Measurements from ENCODE around the gene AS3MT. TPM values are rescaled to one million over a fixed set of nuclear protein-coding genes. Genes with fewer than 3 reads are reported as not detected.
"Not testable (repeated sequence)": the region's sequence is repeated elsewhere in the genome, so short reads cannot be mapped to it uniquely, and the experiment has no call there.

The AS3MT gene, protein sequence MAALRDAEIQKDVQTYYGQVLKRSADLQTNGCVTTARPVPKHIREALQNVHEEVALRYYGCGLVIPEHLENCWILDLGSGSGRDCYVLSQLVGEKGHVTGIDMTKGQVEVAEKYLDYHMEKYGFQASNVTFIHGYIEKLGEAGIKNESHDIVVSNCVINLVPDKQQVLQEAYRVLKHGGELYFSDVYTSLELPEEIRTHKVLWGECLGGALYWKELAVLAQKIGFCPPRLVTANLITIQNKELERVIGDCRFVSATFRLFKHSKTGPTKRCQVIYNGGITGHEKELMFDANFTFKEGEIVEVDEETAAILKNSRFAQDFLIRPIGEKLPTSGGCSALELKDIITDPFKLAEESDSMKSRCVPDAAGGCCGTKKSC
- polyA plus RNA-seq (ENCODE audit: insufficient read length in 4 of 4): 10 to 100 TPM; 21.0 to 25.3 (median 23.1) TPM

DNA sequence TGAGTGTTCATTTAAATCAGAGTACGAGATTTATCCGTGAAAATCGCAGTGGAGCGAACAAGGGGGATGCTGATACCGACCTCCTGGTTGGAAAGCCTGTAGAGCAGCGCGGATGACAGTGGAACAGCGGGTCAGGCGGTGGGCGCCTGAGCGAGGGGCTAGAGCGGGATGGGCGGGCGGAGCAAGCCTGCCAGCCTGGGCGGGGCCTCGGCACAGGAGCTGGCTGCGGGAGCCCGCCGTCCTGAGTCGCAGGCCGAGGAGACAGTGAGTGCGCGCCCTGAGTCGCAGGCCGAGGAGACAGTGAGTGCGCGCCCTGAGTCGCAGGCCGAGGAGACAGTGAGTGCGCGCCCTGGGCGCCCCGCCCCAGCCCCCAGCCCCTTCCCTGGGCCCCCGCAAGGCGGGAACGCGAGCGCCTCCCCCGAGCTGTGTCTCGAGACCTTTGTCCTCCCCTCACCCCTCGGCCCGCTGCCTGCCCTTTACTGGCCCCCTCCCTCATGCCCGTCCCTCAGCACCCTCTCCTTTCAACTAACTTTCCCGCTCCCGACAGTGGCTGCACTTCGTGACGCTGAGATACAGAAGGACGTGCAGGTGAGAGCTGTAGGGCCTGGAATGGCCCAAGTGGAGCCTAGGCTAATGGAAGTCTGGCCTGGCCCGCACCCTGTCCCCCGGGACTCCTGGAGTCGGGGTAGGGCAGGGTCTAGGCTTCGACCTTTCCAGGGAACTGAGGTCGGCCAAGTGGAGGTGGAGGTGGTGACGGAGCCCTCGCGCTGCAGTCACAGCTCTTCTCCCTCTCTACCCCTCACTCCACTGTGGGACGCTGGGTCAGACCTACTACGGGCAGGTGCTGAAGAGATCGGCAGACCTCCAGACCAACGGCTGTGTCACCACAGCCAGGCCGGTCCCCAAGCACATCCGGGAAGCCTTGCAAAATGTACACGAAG, at the start of gene AS3MT:
TSS of gene AS3MT (plus strand) at position 213 of the 941 bp plus-strand sequence. CDS start at position 336, 123 bp downstream.
- DNase-seq (ENCODE audit: low read depth in 4 of 4, low spot score in 3 of 4): peak; percentile 18 to 43 (median 26)

DNA sequence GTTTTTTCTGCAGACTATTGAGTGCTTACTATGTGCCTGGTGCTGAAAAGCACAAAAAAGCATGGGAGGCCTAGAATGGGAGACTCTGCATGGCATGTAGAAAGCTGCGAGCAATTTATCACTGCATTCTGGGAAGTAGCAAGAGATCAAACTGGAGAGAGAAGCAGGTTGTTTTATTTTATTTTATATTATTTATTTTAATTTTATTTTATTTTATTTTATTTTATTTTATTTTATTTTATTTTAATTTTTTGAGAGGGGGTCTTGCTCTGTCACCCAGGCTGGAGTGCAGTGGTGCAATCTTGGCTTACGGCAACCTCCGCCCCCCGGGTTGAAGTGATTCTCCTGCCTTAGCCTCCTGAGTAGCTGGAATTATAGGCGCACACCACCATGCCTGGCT, 49.3 kb upstream of the AS3MT start:
- DNase-seq (ENCODE audit: low read depth in 4 of 4, low spot score in 3 of 4): not testable (repeated sequence)

DNA sequence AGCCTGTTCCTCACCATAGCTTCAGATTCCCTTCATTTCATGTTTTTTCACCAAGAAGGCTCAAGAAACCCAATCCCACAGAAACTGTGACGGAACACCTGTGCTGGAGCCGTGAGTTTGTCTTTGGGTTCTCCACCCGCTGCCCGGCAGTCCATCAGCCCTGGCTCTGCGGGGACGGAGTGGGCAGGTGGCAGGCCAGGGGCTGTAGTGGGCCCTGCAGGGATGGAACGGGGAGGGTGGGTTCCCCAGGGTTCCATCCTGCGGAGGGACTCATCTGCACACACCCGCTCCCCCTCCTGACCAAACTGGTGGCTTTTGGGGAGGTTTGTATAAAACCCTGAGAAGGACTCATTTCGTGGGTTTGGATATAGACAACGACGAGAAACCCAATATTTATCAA, 47.0 kb upstream of the AS3MT start:
- DNase-seq (ENCODE audit: low read depth in 4 of 4, low spot score in 3 of 4): no peak

DNA sequence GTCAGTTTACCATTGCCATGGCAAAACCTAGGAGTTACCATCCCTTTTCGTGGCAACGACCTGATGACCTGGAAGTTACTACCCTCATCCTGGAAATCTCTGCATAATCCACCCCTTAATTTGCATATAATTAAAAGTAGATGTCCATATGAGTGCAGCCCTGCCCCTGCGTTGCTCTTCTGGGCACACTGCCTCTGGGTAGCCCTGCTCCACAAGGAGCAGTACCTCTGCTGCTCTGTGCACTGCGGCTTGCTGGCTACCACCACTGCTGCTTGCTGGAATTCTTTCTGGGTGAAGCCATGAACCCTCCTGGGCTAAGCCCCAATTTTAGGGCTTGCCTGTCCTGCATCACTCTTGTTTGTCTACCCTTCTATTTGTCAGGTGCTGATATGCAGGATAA, 44.6 kb upstream of the AS3MT start:
- DNase-seq (ENCODE audit: low read depth in 4 of 4, low spot score in 3 of 4): no peak

DNA sequence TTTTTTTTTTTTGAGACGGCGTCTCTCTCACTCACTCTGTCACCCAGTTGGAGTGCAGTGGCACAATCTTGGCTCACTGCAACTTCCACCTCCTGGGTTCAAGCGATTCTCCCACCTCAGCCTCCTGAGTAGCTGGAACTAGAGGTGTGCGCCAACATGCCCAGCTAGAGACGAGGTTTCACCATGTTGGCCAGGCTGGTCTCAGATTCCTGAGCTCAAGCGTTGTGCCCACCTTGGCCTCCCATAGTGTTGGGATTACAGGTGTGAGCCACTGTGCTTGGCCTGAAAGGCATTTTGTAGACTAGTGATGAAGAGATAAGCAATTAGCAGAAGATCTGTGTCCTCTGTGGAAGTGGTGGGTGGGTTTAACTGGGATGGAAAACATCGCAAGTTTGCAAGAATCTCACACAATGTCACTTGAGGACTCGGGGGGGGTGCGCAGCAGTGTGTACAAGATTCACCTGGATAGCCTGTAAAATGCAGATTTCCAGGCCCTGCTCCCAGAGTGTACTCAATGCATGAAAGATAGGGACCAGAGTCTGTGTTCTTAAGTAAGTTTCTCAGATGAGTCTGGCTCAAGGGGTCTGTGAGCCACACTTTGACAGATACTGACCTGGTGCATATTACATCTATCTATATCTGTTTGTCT, 43.0 kb upstream of the AS3MT start:
- DNase-seq (ENCODE audit: low read depth in 4 of 4, low spot score in 3 of 4): no peak

DNA sequence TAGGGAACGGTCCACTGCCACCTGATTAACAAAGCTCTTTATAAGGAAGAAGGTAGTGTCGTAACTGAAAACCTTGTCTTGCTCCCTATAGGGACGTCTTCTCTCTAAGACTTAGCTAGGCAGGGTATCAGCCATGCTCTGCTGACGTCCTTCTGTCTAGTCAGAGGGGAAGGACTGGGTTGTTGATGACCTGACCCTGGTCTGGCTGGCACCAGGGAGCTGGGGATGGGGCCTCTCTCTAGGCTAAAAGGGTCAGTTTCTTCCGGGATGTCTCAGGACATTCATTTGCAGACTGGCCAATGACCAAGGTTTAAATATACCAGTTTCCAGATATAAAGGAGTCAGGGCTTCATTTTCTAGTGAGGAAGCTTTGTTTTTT, 41.7 kb upstream of the AS3MT start:
- no peak for DNase-seq (ENCODE audit: low read depth in 4 of 4, low spot score in 3 of 4)

DNA sequence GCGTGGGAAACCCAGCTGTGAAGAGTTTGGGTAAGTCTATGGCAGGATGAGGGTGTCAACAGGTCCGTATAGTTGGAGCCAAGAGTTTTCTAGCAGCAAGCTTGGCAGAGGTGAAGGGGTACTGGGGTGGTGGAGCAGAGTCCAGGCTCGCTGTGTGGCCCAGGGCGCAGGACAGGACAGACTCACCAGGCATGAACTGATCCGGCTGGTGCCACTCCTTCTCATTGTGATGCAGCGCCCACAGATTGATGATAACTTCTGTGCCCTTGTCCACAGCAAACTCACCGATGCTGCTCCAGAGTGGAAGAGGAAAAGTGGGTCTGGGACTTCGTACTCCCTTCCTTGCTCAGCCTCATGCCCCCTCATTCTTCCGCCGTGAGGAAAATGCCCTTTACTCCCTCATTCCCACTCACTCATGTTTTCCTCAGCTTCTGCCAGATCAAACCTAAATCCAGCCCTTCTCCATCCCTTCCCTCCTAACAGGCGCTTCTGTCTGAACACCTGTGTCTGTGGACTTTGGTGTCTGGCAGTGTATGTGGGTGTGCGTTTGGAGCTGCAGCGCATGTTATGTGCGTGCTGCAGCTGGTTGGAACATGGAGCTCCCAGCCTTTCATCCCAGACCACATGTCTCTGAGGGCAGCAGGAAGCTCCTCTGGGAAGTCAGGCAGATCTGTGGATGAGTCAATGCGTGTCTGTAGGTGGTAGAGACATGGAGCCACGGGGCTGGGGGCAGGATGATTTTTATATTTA, 37.8 kb upstream of the AS3MT start:
- no peak for DNase-seq (ENCODE audit: low read depth in 4 of 4, low spot score in 3 of 4)

DNA sequence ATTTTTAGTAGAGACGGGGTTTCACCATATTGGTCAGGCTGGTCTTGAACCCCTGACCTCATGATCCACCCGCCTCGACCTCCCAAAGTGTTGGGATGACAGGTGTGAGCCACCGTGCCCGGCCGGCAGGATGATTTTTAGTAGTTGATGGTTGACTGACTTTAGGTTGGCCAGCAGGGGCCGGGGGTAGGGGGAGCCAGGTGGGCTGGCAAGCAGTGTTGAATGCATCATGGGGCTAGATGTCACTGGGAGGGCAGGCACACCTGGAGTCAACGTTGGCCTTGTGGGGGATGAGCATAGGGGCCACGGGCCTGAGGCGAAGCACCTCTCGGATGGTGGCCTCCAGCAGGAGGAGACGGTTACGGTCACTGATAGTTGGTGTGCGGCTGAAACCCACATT, 37.0 kb upstream of the AS3MT start:
- no peak for DNase-seq (ENCODE audit: low read depth in 4 of 4, low spot score in 3 of 4)

DNA sequence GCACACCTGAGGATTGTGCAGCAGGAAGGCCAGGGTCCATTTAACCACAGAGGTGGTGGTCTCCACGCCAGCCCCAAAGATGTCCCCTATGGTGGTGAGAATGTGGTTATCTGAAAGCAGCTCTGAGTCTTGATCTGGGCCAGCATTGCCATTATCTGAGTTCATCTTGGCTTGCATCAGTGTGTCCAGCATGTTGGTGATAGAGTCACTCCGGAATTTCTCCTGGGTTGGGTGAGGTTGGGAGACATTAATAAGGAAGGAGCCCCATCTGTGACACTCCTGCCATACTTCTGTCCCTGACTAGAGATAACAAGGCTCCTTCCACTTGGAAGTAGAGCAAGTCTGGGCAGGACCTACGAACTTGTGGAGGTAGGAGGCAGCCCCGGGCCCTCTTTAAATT, 36.3 kb upstream of the AS3MT start:
- no peak for DNase-seq (ENCODE audit: low read depth in 4 of 4, low spot score in 3 of 4)

DNA sequence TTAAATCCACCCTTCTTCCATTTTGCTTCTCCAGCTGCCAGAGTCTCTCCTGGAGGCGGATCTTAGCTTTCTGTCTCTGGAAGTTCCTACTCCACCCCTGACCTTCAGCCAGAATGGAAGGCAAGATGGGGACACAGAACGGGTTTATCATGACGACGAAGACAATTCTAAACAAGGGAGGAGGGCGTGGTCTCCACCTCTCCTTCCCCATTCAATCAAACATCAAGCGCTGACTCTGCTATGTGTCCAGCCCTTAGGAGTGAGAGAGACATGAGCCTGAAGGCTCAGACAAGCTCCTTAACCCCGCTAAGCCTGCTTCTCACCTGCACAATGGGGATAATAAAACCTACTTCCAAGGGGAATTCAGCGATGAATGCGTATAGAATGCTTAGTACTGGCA, 35.1 kb upstream of the AS3MT start:
- no peak for DNase-seq (ENCODE audit: low read depth in 4 of 4, low spot score in 3 of 4)

DNA sequence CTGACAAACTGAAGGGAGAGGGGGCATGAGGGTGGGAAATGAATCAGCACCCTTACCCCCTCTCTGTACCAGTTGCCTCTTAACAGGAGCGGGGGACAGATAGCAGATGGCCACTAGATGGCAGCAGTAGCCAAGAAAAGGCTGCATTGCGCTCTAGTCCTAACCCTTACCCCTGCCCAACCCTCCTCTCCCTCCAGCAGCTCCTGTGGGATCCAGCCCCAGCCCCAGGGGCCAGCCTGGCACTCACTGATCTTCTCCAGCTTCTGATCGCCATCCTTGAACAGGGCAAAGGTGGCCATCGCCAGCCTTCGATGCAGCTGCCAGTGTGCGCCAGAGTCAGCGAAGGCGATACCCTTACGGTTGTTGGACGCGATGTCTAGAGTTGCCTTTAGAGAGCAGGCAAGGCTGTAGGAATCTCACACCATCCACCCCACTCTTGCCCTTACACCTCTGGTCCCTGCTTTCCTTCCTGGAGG, 34.2 kb upstream of the AS3MT start:
- peak; percentile 56 to 73 (median 64) for DNase-seq (ENCODE audit: low read depth in 4 of 4, low spot score in 3 of 4)

DNA sequence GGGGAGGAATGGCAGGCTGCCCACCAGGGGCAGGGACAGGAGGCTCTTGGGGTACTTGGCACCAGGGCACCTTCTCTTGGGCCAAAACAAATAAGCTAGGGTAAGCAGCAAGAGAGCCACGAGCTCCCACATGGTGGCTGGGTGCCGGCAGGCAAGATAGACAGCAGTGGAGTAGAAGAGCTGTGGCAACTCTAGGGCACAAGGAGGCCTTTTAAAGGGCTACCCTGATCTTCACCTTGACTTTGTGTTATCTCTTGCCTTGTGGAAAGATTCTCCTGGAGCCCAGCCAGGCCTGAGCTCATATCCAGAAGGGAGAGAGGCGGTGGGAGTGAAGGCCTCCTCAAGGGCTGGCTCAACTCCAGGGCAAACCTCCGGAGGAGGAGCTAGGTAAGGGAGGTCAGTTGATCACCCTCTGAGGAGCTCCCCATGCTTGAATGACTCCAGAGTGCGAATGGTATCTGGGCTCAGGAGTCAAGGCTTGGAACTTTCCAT, 32.0 kb upstream of the AS3MT start, which contains the start of gene CYP17A1:
TSS of gene CYP17A1 (minus strand) at position 184 of the 492 bp plus-strand sequence. CDS start at position 132, 52 bp downstream.
- DNase-seq (ENCODE audit: low read depth in 4 of 4, low spot score in 3 of 4): no peak

DNA sequence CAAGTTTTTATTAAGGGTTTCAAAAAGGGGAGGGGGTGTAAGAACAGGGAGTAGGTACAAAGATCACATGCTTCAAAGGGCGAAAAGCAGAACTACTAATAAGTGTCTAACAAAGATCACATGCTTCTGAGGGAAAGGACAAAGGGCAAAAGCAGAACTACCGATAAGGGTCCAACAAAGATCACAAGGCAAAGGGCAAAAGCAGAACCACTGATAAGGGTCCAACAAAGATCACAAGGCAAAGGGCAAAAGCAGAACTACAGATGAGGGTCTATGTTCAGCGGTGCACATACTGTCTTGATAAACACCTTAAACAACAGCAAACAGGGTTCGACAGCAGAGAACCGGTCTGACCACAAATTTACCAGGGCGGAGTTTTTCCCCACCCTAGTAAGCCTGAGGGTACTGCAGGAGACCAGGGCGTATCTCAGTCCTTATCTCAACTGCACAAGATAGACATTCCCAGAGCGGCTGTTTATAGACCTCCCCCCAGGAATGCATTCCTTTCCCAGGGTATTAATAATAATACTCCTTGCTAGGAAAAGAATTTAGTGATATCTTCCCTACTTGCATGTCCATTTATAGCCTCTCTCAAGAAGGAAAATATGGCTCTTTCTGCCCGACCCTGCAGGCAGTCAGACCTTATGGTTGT, 30.9 kb upstream of the AS3MT start:
- DNase-seq (ENCODE audit: low read depth in 4 of 4, low spot score in 3 of 4): not testable (repeated sequence)

DNA sequence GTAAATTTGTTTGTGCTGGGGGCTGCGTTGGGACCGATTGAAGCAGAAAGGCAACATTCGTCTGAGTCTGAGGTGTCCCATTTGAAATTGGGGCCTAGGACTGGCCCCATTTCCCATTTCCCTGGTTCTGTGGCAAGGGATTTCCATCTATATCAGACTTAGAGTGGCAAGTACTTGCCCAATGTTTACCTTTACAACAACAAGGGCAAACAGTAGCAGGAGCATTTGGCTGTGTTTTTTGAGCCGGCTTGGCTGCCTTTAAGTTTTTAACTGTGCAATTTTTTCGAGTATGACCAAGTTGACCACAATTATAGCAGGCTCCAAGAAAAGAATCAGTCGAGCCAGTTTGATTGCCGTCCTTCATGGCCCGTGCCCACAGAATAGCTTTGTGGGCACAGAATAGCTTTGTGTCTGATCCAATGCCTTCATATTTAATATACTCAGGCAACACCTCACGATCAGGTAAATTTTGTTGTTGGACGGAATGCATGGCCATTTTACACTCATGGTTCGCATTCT, 27.4 kb upstream of the AS3MT start:
- no peak for DNase-seq (ENCODE audit: low read depth in 4 of 4, low spot score in 3 of 4)

DNA sequence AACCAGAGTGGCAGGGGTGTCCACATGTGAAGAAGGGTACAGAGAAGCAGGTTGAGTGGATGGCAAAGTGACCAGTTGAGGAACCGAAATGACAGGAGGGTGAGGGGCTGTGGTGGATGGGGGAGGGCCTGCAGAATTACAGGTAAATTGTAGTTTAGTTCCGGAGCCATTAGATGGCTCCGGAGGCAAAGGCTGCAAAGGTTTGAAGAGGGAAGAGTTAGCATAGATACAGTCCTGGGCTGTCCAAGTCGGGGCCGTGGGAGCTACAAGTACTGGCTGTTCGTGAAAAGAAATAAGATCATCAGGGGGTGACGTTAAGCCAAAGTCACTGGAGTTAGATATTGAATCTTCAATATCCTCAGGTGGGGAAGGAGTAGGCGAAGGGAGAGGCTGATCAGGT, 26.1 kb upstream of the AS3MT start:
- DNase-seq (ENCODE audit: low read depth in 4 of 4, low spot score in 3 of 4): not testable (repeated sequence)

DNA sequence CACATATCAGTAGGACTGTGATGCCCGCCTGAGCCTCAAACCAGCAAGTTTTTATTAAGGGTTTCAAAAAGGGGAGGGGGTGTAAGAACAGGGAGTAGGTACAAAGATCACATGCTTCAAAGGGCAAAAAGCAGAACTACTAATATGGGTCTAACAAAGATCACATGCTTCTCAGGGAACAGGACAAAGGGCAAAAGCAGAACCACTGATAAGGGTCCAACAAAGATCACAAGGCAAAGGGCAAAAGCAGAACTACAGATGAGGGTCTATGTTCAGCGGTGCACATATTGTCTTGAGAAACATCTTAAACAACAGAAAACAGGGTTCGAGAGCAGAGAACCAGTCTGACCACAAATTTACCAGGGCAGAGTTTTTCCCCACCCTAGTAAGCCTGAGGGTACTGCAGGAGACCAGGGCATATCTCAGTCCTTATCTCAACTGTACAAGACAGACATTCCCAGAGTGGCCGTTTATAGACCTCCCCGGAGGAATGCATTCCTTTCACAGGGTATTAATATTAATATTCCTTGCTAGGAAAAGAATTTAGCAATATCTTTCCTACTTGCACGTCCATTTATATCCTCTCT, 25.0 kb upstream of the AS3MT start:
- DNase-seq (ENCODE audit: low read depth in 4 of 4, low spot score in 3 of 4): not testable (repeated sequence)

DNA sequence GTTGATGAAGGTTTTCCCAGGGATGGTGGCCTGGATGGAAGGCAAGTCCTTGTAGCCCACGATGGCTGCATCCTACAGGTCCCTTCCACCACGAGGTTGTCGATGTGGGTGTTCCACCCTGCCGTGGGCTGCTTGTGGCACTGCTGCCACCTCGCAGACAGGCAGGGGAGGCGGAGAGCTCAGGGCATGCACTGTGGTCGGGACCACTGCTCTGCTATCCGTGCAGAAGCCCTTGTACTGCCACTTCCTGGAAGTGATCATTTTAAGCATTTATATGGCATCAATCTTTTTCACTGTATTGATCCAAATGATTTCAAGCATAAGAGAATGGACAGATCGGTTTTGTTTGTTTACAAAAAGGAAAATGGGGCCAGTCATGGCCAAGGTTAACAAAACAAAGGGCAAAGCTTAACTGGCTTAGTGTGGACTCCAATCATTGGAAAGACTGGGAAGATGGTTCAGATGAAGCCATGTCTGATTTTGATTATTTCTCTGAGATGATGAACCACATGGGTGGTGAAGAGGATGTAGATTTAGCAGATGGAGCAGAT, 23.8 kb upstream of the AS3MT start:
- no peak for DNase-seq (ENCODE audit: low read depth in 4 of 4, low spot score in 3 of 4)

DNA sequence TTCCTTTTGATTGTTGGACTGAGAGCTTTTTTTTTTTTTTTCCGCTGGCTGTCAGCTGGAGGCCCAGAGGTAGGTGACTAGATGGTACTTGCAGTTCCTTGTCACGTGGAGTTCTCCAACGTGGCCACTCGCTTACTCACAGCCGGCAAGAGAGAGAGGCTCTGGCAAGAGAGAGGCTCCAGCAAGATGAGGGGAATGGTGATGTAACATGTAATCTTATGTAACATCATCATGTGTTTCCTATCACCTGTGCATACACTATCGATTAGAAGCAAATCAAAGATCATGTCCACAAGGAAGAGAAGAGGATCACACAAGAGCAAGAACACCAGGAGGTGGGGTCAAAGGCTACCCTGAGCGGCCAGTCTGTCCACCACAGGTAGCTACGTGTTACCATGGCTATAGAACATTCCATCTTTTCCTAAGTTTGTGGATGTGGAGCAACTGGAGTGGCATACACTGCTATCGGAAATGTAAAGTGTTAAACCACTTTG, 19.2 kb upstream of the AS3MT start:
- DNase-seq (ENCODE audit: low read depth in 4 of 4, low spot score in 3 of 4): no peak
